NCI-H1930 (cell line): ENCODE measurements around the gene MBNL2.

ENCODE experiments used
- DNase-seq, 2 experiments: peaks; one replicate each; lab custom pipeline; 2025; lab: John Stamatoyannopoulos, UW

Gene MBNL2

GRCh38 chr13:97327506-97328221, 105.5 kb downstream of the MBNL2 start:
- DNase-seq, result no peak

- DNase-seq, result no peak
Observed at GRCh38 chr13:97328222-97328790, 106.2 kb downstream of the MBNL2 start.

- DNase-seq, result no peak
Observed at GRCh38 chr13:97329331-97329730, 107.2 kb downstream of the MBNL2 start.

DNA sequence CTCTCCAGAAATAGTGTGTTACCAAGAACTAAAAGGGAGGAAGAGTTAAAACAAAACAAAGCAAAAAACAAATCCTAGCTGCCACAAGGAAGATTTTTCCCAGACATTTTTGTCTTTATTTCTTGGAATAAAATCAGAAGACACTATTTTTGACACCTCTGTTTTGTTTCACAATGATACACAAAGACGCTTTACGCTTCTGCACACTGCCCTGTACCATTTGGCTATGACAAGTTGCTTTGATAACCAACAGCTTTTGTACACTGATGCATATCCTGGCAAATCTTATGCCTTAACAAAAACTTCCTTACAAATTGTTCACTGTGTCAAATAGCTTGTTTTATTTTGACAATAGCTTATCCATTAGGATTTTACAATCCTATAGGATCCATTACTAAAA, 108.3 kb downstream of the MBNL2 start:
- DNase-seq, result no peak

GRCh38 chr13:97332742-97333141, 110.6 kb downstream of the MBNL2 start:
- DNase-seq, result no peak

DNA sequence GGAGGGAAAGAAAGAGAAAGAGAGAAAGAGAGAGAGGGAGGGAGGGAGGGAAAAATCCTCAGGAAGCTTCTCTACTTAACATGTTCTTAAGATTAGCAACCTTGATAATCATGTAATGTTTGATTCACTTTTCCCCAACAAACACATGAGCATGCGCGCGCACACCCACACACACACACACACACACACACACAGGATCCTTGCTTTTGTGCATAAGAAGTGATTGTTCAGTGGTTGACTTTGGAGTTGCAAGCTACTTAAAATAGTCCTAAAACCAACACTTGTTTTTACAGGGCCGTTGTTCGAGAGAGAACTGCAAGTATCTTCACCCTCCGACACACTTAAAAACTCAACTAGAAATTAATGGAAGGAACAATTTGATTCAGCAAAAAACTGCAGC, 111.8 kb downstream of the MBNL2 start:
- DNase-seq, result no peak

- no peak for DNase-seq
Observed at GRCh38 chr13:97334690-97335089, 112.6 kb downstream of the MBNL2 start.

DNA sequence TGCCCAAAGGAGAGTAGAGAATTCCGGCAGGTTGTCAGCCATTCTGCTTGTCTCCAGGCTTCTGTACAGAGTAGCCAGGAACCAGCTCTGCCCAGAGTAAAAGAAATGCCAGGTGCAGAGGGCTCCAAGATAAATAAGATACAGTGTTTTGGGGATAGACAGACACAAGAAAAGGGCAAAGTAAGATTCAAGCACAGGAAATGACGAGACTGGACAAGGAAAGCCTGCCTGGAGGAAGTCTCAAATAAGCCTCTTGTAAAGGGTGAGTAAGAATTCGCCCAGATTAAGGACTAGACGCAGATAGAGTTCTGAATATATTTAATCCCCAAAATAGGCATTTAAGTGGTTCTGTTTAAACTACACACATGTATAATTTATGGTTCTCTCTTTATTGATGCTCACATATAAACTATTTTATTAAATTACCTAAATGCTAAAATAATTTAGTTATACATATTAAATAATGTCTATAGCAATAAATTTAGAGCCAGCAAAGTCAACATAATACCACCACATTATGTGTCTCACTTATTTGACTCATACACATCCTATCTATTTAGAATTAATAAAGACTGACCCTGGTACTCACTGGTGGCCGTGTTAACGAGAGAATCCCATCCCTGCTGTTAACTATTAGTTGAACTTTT, 113.5 kb downstream of the MBNL2 start:
- no peak for DNase-seq

- no peak for DNase-seq
Observed at GRCh38 chr13:97337985-97338499, 115.9 kb downstream of the MBNL2 start.

DNA sequence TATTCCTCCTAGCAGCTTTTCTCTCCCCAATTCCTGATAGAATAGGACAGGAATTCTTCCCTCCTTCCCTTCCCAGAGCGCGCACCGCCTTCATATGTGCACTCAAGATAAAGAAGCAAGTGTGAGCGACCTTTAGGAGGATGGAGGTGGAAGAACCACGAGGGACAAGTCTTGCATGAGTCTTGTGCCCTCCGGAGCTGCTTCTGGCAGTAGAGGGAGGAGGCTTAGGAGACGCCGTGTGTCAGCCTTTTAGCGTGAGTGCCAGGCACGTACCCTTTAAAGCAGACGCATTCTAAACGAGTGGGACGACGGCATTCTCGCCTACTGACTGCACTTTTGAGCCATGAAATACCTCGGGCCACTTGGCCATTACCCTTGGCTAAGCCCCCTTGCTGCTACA, 116.4 kb downstream of the MBNL2 start:
- no peak for DNase-seq

GRCh38 chr13:97339019-97339987, 117.2 kb downstream of the MBNL2 start:
- DNase-seq, result no peak

DNA sequence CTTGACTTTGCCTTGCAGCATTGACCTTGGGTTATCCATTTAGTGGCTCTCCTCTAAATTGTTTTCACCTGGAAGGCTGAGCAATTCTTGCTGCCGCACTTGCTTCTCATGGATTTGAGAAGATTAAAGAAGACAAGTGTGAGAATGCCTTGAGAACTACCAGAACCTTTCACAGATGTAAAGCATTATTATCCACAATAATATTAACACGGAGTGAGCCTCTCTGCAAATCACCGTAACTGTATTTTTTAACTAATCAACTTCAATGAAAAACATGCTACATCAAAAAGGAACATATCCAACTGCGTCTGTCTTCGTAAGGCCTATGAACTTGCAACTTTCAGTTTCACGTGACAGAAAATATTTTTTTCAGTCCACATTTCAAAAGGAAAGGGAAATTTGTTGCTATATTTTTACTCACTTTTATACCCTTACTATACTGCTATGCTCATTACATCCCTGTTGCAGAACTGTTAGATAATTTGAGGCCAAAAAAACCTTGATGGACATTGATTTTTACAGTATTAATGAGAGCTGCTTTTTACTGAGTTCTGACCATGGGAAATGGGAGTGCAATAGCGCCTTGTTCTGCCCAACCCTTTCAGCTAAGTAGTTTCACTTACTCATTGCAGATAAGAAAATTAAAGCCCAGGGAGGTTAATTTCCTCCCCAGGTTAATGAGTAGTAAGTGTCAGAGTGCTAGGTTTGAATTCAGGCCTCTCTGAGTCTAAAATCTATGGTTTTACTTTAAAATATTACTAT, 118.0 kb downstream of the MBNL2 start:
- no peak for DNase-seq

GRCh38 chr13:97341135-97341534, 119.0 kb downstream of the MBNL2 start:
- no peak for DNase-seq

DNA sequence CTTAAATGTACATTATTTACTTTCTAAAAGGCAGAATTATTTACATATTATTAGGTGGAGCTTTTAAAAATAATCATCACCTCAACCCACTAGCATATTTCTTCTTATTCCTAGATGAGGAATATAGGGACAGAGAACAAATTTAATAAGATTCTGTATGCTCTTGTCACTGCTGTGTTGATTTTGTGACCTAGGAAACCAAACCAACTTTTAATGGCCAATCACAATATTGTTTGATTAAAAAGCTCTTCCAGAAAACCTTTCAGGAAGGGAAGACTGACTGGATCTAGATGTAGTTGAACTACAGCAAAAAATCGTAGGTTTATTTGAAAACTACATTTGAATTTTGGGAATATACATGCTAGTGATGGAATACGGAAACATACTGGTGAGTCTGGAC, 120.0 kb downstream of the MBNL2 start:
- DNase-seq, result no peak

DNA sequence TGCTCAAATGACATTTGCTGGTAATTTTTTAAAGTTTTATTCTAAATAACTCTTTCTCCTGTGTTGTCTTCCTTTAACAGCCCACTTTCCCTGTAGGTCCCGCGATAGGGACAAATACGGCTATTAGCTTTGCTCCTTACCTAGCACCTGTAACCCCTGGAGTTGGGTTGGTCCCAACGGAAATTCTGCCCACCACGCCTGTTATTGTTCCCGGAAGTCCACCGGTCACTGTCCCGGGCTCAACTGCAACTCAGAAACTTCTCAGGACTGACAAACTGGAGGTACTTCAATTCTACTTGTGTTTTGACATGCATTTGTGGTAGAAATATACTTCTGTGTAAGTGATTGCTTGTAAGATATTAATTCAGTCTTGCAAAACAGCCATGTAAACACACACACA, 120.8 kb downstream of the MBNL2 start:
- no peak for DNase-seq

DNA sequence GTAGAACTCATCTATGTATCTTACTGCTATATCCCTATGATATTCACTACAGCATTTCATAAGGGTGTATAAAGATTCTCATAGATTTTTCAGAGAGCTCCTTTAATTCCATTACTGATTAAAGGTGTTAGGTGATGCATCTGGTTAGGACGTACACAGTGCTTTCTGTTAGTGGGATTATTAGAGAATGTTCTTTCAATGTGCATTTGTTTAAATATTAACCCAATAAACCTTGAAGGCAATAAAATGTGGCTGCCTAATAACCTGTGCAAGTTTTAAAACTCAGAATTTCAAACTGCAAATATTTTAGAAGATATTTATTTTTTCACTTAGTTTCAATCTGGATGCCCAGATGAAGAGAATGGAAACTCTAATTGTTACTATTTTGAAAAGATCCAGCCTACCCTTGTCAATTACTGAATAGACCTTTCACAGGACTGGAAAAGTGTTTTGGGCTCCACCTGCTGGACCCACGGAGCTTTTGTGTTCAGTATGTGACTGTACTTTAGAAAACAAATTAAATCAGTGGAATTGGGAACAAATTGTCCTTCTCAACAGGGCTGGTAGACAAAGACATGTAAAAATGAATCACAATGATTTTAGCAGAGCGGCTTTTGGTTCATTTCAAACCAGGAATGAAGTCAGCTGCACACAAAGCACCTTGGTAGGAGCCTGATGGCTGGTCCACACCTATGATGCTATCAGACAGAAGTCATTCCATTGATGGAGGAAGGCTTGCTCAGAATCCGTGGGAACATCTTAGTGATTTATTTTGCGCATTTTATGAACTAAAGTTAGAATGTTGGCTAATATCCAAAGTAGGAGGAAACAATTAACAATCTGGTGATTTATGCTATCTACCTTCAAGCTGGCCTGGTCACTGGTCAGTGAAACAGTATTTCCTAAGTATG, 122.4 kb downstream of the MBNL2 start:
- peak; percentile 11 to 46 for DNase-seq

DNA sequence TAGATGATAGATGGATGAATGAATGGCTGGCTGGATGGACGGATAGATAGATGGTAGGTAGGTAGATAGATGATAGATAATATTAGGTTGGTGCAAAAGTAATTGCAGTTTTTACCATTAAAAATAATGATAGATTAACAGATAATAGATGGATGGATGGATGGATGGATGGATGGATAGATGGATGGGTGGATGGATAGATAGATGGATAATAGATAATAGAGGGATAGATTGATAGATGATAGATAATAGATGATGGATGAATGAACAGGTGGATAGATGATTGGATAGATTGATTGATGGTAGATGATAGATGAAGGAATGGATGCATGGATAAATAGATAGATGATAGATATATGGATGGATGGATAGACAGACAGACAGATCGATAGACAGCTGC, 124.0 kb downstream of the MBNL2 start:
- DNase-seq, result no peak

DNA sequence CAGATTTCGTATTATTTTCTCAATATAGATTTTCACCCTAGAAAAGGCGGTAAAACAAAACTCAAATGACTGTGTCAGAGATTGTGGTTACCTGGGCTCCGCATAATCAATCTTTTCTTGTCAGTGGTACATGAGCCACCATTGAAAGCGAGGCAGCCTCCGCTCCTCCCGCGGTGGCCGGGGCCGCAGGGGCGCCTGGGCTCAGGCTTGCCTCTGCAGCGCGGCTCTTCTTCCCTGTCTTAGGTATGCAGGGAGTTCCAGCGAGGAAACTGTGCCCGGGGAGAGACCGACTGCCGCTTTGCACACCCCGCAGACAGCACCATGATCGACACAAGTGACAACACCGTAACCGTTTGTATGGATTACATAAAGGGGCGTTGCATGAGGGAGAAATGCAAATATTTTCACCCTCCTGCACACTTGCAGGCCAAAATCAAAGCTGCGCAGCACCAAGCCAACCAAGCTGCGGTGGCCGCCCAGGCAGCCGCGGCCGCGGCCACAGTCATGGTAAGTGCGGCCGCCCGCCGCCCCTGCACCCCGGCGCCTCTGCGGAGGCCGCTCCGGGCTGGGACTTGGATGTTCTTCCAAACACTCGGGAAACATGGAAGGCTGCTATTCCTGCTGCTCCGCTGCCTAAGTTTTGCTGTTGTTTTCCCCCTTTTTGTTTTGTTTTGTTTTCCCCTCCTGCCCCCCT, 124.6 kb downstream of the MBNL2 start:
- no peak for DNase-seq

GRCh38 chr13:97347255-97347932, 125.3 kb downstream of the MBNL2 start:
- DNase-seq, result no peak
